ENCODE data around the gene PPP1R17. TPM values are rescaled to one million over a fixed set of nuclear protein-coding genes. Genes with fewer than 3 reads are reported as not detected.

Gene PPP1R17
- total RNA-seq, 4 donors from 2014 or later = not detected

- 70 to 89% methylated on average over 3 of the region's 3 CpGs for whole genome bisulfite sequencing, 2 donors (ENCODE audit: low coverage in 1 of 2)
Observed at GRCh38 chr7:31688372-31688771, 1.4 kb downstream of the PPP1R17 start.

DNA sequence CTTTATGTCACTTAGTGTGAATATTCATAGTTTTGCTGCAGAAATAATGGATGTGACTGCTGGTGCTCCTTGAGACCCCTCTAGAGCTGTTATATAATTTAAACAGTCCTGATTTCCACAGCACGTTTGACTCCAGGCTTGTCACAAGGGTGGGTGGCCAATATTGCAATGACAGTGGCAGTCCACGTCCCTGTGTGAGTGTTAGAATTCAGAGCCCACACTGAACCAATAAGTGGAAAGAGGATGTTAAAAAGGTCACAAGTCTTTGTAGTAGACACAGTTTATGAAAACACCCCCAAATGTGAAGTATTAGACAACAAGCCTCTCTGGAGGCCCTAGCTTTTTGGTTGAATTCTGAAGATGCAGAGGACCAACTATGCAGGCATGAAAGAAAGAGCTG, 2.0 kb downstream of the PPP1R17 start:
- Histone ChIP-seq H3K9me3 (no peaks in the 10 kb centered on the region), H3K4me3 (no peak overlapping the region), H3K27ac (no peak overlapping the region), H3K4me1 (no peaks in the 10 kb centered on the region), H3K36me3 (no peaks in the 10 kb centered on the region), H3K27me3 (no peaks in the 10 kb centered on the region)
- ATAC-seq = no peak
- TF ChIP-seq POLR2A (IDR thresholded peaks at IDR 0.05) (no peak), EP300 (IDR thresholded peaks at IDR 0.05) (no peak), POLR2AphosphoS5 (IDR thresholded peaks at IDR 0.05) (no peak), CTCF (IDR thresholded peaks at IDR 0.05) (no peak)
- 29 to 45% methylated on average over 1 to 2 of the region's 2 CpGs for WGBS, 2 donors (ENCODE audit: low coverage in 1 of 2)

More at GRCh38 chr7:31688372-31688771, 1.4 kb downstream of the PPP1R17 start:
- Histone ChIP-seq H3K27me3 (no peaks in the 10 kb centered on the region), H3K4me1 (no peaks in the 10 kb centered on the region), H3K4me3 (no peak overlapping the region), H3K9me3 (no peaks in the 10 kb centered on the region), H3K36me3 (no peaks in the 10 kb centered on the region), H3K27ac (no peak overlapping the region)
- TF ChIP-seq EP300 (IDR thresholded peaks at IDR 0.05) (no peak), POLR2A (IDR thresholded peaks at IDR 0.05) (no peak), POLR2AphosphoS5 (IDR thresholded peaks at IDR 0.05) (no peak), CTCF (IDR thresholded peaks at IDR 0.05) (no peak)
- ATAC-seq = no peak

- no peaks in the 10 kb centered on the region for H3K36me3 ChIP-seq
- WGBS, 2 donors (ENCODE audit: low coverage in 1 of 2) = 40 to 55% methylated on average over 1 to 2 of the region's 2 CpGs
- no peaks in the 10 kb centered on the region for H3K4me1 ChIP-seq
- H3K9me3 ChIP-seq = no peaks in the 10 kb centered on the region
- H3K27me3 ChIP-seq = no peaks in the 10 kb centered on the region
- no peak for ATAC-seq
- H3K4me3 ChIP-seq = no peak overlapping the region
- TF ChIP-seq CTCF (IDR thresholded peaks at IDR 0.05) (no peak), EP300 (IDR thresholded peaks at IDR 0.05) (no peak), POLR2A (IDR thresholded peaks at IDR 0.05) (no peak), POLR2AphosphoS5 (IDR thresholded peaks at IDR 0.05) (no peak)
- no peak overlapping the region for H3K27ac ChIP-seq
Observed at GRCh38 chr7:31690935-31691334, 3.9 kb downstream of the PPP1R17 start.

DNA sequence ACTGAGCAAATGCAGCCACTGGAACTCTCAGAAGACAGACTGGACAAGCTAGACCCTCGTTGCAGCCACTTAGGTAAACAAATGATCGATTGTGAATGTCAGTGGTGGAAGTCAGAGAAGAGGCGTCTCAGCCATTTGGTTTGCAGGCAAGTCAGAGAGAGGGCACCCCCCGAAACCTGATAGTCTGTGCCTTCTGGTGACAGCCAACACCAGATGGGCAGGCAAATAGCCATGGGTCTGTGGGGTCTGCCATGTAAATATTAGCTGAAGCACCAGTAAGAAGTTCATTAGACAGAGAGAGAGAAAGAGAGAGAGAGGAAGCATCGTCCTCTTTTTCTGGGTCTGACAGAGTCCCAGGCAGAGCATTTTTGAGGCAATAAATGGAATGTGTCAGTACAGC, 5.4 kb downstream of the PPP1R17 start:
- Histone ChIP-seq H3K4me3 (no peak overlapping the region), H3K4me1 (no peaks in the 10 kb centered on the region), H3K27me3 (no peaks in the 10 kb centered on the region), H3K27ac (no peak overlapping the region), H3K9me3 (no peaks in the 10 kb centered on the region), H3K36me3 (no peaks in the 10 kb centered on the region)
- ATAC-seq = no peak
- WGBS, 2 donors (ENCODE audit: low coverage in 1 of 2) = 13 to 26% methylated on average over 4 of the region's 5 CpGs
- no peak for TF ChIP-seq CTCF (IDR thresholded peaks at IDR 0.05)
- TF ChIP-seq POLR2AphosphoS5 (IDR thresholded peaks at IDR 0.05) = no peak
- TF ChIP-seq POLR2A (IDR thresholded peaks at IDR 0.05) = no peak

GRCh38 chr7:31692871-31693270, 5.9 kb downstream of the PPP1R17 start:
- Histone ChIP-seq H3K27ac (no peak overlapping the region), H3K27me3 (no peaks in the 10 kb centered on the region), H3K4me3 (no peak overlapping the region), H3K4me1 (no peaks in the 10 kb centered on the region), H3K36me3 (no peaks in the 10 kb centered on the region), H3K9me3 (no peaks in the 10 kb centered on the region)
- TF ChIP-seq CTCF (IDR thresholded peaks at IDR 0.05) = no peak
- TF ChIP-seq EP300 (IDR thresholded peaks at IDR 0.05) = no peak
- no peak for TF ChIP-seq POLR2A (IDR thresholded peaks at IDR 0.05)
- TF ChIP-seq POLR2AphosphoS5 (IDR thresholded peaks at IDR 0.05) = no peak
- no peak for ATAC-seq
- 39 to 51% methylated on average over 2 of the region's 2 CpGs for WGBS, 2 donors (ENCODE audit: low coverage in 1 of 2)

Data from gastroesophageal sphincter (tissue), 4 donors.